GM19372 (cell line): ENCODE results near the gene NDP.
"Not testable (repeated sequence)": the region's sequence is repeated elsewhere in the genome, so short reads cannot be mapped to it uniquely, and the experiment has no call there.

ENCODE experiments used
- ATAC-seq: cut with Tn5 transposase; IDR thresholded peaks from one replicate; pipeline ENCODE4 v1.9.1; 2021; ENCODE audit warnings: mild to moderate bottlenecking, low read depth, moderate library complexity; ENCODE audit not compliant: unreplicated experiment

The NDP gene

GRCh38 chrX:43971966-43972961 is 926 bp downstream of the NDP start:
- ATAC-seq: no peak

GRCh38 chrX:43970528-43970927 is 2.7 kb downstream of the NDP start:
- no peak for ATAC-seq

GRCh38 chrX:43969504-43970501 is 3.4 kb downstream of the NDP start:
- no peak for ATAC-seq

- ATAC-seq: no peak
These were observed 4.8 kb downstream of the NDP start for GRCh38 chrX:43968359-43968781.

- ATAC-seq: no peak
These were observed 8.3 kb downstream of the NDP start for GRCh38 chrX:43964936-43965335.

GRCh38 chrX:43963726-43964125 is 9.5 kb downstream of the NDP start:
- no peak for ATAC-seq

GRCh38 chrX:43962636-43963035 is 10.6 kb downstream of the NDP start:
- no peak for ATAC-seq

- ATAC-seq: no peak
These were observed 11.5 kb downstream of the NDP start for GRCh38 chrX:43961699-43962098.

GRCh38 chrX:43958529-43958928 is 14.7 kb downstream of the NDP start:
- no peak for ATAC-seq

- no peak for ATAC-seq
These were observed 17.2 kb downstream of the NDP start for GRCh38 chrX:43956034-43956433.

- ATAC-seq: no peak
These were observed 20.0 kb downstream of the NDP start for GRCh38 chrX:43953218-43953617.

GRCh38 chrX:43949669-43950068 is 23.5 kb downstream of the NDP start:
- no peak for ATAC-seq

- no peak for ATAC-seq
These were observed 32.2 kb downstream of the NDP start for GRCh38 chrX:43940816-43941474.

GRCh38 chrX:43939187-43939926 is 33.8 kb downstream of the NDP start:
- ATAC-seq: no peak

GRCh38 chrX:43922032-43922431 is 51.2 kb downstream of the NDP start:
- not testable (repeated sequence) for ATAC-seq

GRCh38 chrX:43910772-43911171 is 62.4 kb downstream of the NDP start:
- not testable (repeated sequence) for ATAC-seq

- ATAC-seq: no peak
These were observed 63.2 kb downstream of the NDP start for GRCh38 chrX:43910012-43910411.

- no peak for ATAC-seq
These were observed 64.0 kb downstream of the NDP start for GRCh38 chrX:43909141-43909540.

- no peak for ATAC-seq
These were observed 73.0 kb downstream of the NDP start for GRCh38 chrX:43899878-43900815.
